ENCODE results near the gene FCN3. TPM values are rescaled to one million over a fixed set of nuclear protein-coding genes. Genes with fewer than 3 reads are reported as not detected.

Gene FCN3
- total and polyA plus RNA-seq, 9 of the 15 experiments (the other 6 are each of a cell fraction or from before 2014, with no cell fraction given) = 0.49 TPM; not detected in 8

DNA sequence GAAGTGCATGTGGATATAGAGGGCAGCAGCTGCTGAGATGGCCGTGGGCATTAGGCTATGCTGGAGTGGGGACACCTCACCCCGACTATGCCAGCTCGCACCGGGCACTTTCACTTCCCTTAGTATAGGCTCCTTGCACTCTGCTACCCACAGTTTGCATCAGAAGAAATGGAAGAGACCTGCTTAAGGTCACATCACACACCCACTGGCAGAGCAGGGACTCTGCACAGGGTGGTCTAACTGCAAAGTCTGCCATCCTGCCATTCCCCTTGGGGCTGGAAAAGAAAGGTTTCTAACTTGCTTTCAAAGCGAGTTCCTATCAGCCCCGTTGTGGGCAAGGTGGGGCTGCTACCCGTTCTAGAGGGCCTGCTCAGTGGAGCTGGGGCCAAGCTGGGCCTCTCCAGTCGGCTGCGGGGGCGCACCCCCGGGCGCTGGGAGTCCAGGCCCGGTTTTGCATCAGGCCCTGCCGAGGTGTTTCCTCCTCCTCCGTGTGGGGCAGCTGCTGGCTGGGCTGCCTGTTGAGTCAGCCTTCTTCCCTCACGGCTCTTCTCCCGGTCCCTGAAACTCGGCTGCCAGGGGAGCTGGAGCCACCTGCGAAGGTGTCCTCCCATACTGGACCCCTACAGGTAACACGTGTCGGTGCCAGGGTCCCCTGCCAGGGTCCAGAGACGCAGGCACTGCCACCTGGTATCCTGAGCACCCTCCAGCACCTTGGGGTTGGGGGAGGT lies 32.9 kb downstream of the FCN3 start, which contains the start of gene SYTL1 (continued):
- TF ChIP-seq, protein P1, sequence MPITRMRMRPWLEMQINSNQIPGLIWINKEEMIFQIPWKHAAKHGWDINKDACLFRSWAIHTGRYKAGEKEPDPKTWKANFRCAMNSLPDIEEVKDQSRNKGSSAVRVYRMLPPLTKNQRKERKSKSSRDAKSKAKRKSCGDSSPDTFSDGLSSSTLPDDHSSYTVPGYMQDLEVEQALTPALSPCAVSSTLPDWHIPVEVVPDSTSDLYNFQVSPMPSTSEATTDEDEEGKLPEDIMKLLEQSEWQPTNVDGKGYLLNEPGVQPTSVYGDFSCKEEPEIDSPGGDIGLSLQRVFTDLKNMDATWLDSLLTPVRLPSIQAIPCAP (CRISPR knock-in tag; IDR thresholded peaks at IDR 0.05; ENCODE audit: borderline replicate concordance) = no peak
- TF ChIP-seq ZNF785 (CRISPR knock-in tag; IDR thresholded peaks at IDR 0.05) (no peak), CBX1 (IDR thresholded peaks at IDR 0.05; ENCODE audit: low read depth) (no peak), ZNF239 (CRISPR knock-in tag; IDR thresholded peaks at IDR 0.05) (no peak), TAF1 (IDR thresholded peaks at IDR 0.05; ENCODE audit: control insufficient read depth, extremely low read depth, insufficient read depth, low read length, severe bottlenecking) (no peak), TEAD4 (IDR thresholded peaks at IDR 0.05; ENCODE audit: low read length) (no peak), TEAD4 (CRISPR knock-in tag; IDR thresholded peaks at IDR 0.05; ENCODE audit: borderline replicate concordance) (no peak), ZNF76 (CRISPR knock-in tag; IDR thresholded peaks at IDR 0.05; ENCODE audit: borderline replicate concordance) (0 out of 2 replicates have a peak, but pooled peaks have one; percentile 45), RAD51 (IDR thresholded peaks at IDR 0.05; ENCODE audit: borderline replicate concordance, low read depth) (no peak), ZNF584 (CRISPR knock-in tag; IDR thresholded peaks at IDR 0.05; ENCODE audit: low read depth) (no peak), DNMT1 (IDR thresholded peaks at IDR 0.05) (no peak), ZNF436 (CRISPR knock-in tag; IDR thresholded peaks at IDR 0.05) (no peak), TGIF2 (CRISPR knock-in tag; IDR thresholded peaks at IDR 0.05) (no peak), ARHGAP35 (IDR thresholded peaks at IDR 0.05; ENCODE audit: partially characterized antibody) (no peak), KDM4B (IDR thresholded peaks at IDR 0.05; ENCODE audit: borderline replicate concordance in 2 of 2, low read depth in 1 of 2) (no peak)
- TF ChIP-seq, protein P2, sequence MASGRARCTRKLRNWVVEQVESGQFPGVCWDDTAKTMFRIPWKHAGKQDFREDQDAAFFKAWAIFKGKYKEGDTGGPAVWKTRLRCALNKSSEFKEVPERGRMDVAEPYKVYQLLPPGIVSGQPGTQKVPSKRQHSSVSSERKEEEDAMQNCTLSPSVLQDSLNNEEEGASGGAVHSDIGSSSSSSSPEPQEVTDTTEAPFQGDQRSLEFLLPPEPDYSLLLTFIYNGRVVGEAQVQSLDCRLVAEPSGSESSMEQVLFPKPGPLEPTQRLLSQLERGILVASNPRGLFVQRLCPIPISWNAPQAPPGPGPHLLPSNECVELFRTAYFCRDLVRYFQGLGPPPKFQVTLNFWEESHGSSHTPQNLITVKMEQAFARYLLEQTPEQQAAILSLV (tag; IDR thresholded peaks at IDR 0.05) = no peak
- TF ChIP-seq, protein P3, sequence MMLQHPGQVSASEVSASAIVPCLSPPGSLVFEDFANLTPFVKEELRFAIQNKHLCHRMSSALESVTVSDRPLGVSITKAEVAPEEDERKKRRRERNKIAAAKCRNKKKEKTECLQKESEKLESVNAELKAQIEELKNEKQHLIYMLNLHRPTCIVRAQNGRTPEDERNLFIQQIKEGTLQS (IDR thresholded peaks at IDR 0.05) = peak; percentile 61; the same call in 1 of the 2 replicates
- TF ChIP-seq, protein P3 (CRISPR knock-in tag; conservative IDR thresholded peaks at IDR 0.05) = no peak
- TF ChIP-seq, protein P4, sequence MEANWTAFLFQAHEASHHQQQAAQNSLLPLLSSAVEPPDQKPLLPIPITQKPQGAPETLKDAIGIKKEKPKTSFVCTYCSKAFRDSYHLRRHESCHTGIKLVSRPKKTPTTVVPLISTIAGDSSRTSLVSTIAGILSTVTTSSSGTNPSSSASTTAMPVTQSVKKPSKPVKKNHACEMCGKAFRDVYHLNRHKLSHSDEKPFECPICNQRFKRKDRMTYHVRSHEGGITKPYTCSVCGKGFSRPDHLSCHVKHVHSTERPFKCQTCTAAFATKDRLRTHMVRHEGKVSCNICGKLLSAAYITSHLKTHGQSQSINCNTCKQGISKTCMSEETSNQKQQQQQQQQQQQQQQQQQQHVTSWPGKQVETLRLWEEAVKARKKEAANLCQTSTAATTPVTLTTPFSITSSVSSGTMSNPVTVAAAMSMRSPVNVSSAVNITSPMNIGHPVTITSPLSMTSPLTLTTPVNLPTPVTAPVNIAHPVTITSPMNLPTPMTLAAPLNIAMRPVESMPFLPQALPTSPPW (CRISPR knock-in tag; IDR thresholded peaks at IDR 0.05) = peak; percentile 58
- TF ChIP-seq, protein P5, sequence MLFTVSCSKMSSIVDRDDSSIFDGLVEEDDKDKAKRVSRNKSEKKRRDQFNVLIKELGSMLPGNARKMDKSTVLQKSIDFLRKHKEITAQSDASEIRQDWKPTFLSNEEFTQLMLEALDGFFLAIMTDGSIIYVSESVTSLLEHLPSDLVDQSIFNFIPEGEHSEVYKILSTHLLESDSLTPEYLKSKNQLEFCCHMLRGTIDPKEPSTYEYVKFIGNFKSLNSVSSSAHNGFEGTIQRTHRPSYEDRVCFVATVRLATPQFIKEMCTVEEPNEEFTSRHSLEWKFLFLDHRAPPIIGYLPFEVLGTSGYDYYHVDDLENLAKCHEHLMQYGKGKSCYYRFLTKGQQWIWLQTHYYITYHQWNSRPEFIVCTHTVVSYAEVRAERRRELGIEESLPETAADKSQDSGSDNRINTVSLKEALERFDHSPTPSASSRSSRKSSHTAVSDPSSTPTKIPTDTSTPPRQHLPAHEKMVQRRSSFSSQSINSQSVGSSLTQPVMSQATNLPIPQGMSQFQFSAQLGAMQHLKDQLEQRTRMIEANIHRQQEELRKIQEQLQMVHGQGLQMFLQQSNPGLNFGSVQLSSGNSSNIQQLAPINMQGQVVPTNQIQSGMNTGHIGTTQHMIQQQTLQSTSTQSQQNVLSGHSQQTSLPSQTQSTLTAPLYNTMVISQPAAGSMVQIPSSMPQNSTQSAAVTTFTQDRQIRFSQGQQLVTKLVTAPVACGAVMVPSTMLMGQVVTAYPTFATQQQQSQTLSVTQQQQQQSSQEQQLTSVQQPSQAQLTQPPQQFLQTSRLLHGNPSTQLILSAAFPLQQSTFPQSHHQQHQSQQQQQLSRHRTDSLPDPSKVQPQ (CRISPR knock-in tag; IDR thresholded peaks at IDR 0.05; ENCODE audit: borderline replicate concordance) = no peak
